Ishikawa (cell line): Measurements from ENCODE around the gene VASN.

Experiments
- EGR1 ChIP-seq: IDR thresholded peaks from 2 replicates; pipeline ENCODE4 v1.6.1; 2012
- EP300 ChIP-seq: IDR thresholded peaks from 2 replicates; pipeline ENCODE4 v1.6.1; 2012; ENCODE audit warnings: borderline replicate concordance
- NFIC ChIP-seq: IDR thresholded peaks from 2 replicates; pipeline ENCODE4 v1.6.1; 2012
- RAD21 ChIP-seq: IDR thresholded peaks from 2 replicates; pipeline ENCODE4 v1.6.1; 2012; ENCODE audit warnings: low read depth
- TAF1 ChIP-seq: IDR thresholded peaks from 2 replicates; pipeline ENCODE4 v1.6.1; 2012; ENCODE audit warnings: low read depth, mild to moderate bottlenecking
- TEAD4 ChIP-seq: IDR thresholded peaks from 2 replicates; pipeline ENCODE4 v1.6.1; 2012
- TF ChIP-seq, protein P1 (sequence below): IDR thresholded peaks from 2 replicates; pipeline ENCODE4 v1.6.1; 2012

DNA sequence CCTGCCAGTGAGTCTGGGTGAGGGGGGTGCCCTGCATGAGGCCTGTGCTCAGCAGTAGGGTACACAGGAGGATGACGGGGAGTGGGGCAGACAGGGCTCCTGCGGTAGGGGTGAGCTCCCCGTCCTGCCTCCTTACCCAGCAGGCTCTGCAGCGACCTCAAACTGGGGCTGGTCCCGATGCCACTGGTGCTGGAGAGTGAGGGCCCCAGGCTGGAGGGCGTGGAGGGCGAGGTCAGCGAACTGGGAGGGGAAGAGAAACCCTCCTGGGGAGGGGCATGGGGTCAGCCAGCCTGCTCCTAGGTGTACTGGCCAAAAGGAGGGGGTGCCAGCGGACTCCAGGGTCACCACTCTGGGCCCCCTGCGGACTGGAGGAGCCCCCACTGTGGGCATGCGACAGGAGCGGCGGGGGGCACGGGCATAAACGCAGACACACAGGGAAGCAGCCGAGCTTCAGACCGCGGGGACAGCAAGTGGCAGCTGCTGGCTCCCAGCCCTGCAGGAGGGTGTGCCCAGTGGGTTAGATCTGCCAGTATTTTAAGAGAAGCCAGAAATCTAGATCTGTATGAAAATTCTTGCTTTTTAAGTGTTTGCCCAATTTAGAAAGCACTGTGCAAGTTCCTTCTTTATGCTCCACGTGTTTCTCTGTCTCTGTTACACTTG is 9.0 kb upstream of the VASN start:
- no peak for TF ChIP-seq TEAD4
- TF ChIP-seq TAF1 = no peak
- TF ChIP-seq RAD21 = no peak
- no peak for TF ChIP-seq NFIC
- TF ChIP-seq, protein P1, sequence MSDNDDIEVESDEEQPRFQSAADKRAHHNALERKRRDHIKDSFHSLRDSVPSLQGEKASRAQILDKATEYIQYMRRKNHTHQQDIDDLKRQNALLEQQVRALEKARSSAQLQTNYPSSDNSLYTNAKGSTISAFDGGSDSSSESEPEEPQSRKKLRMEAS = no peak
- no peak for TF ChIP-seq EGR1
- no peak for TF ChIP-seq EP300
